ENCODE measurements around the gene VTA1.

VTA1 gene

GRCh38 chr6:142185641-142186040, 38.6 kb downstream of the VTA1 start:
- DNase-seq: no peak
- no peak for TF ChIP-seq POLR2A (IDR thresholded peaks at IDR 0.05; ENCODE audit: low read length)
- no peak for TF ChIP-seq GATA1 (IDR thresholded peaks at IDR 0.05; ENCODE audit: low read depth, low read length)

- no peak for DNase-seq
- TF ChIP-seq GATA1 (IDR thresholded peaks at IDR 0.05; ENCODE audit: low read depth, low read length) (no peak), POLR2A (IDR thresholded peaks at IDR 0.05; ENCODE audit: low read length) (no peak)
Observed at GRCh38 chr6:142187209-142187608, 40.1 kb downstream of the VTA1 start.

GRCh38 chr6:142188341-142188740, 41.3 kb downstream of the VTA1 start:
- DNase-seq: peak in 1 of 2 experiments; percentile 8

- DNase-seq: no peak
- no peak for TF ChIP-seq POLR2A (IDR thresholded peaks at IDR 0.05; ENCODE audit: low read length)
- TF ChIP-seq GATA1 (IDR thresholded peaks at IDR 0.05; ENCODE audit: low read depth, low read length): no peak
Observed at GRCh38 chr6:142189057-142189456, 42.0 kb downstream of the VTA1 start.

- DNase-seq: no peak
- TF ChIP-seq POLR2A (IDR thresholded peaks at IDR 0.05; ENCODE audit: low read length) (no peak), GATA1 (IDR thresholded peaks at IDR 0.05; ENCODE audit: low read depth, low read length) (no peak)
Observed at GRCh38 chr6:142192343-142192742, 45.3 kb downstream of the VTA1 start.

GRCh38 chr6:142193621-142194020, 46.6 kb downstream of the VTA1 start:
- no peak for DNase-seq
- TF ChIP-seq POLR2A (IDR thresholded peaks at IDR 0.05; ENCODE audit: low read length) (no peak), GATA1 (IDR thresholded peaks at IDR 0.05; ENCODE audit: low read depth, low read length) (no peak)

GRCh38 chr6:142195862-142196541, 48.9 kb downstream of the VTA1 start:
- DNase-seq: no peak
- TF ChIP-seq GATA1 (IDR thresholded peaks at IDR 0.05; ENCODE audit: low read depth, low read length): no peak
- no peak for TF ChIP-seq POLR2A (IDR thresholded peaks at IDR 0.05; ENCODE audit: low read length)

GRCh38 chr6:142200846-142201628, 54.0 kb downstream of the VTA1 start:
- DNase-seq: no peak
- TF ChIP-seq POLR2A (IDR thresholded peaks at IDR 0.05; ENCODE audit: low read length): no peak
- no peak for TF ChIP-seq GATA1 (IDR thresholded peaks at IDR 0.05; ENCODE audit: low read depth, low read length)

- no peak for TF ChIP-seq POLR2A (IDR thresholded peaks at IDR 0.05; ENCODE audit: low read length)
- peak; percentile 54 to 76 for DNase-seq
Observed at GRCh38 chr6:142207265-142207877, 60.3 kb downstream of the VTA1 start.

- DNase-seq: no peak
- TF ChIP-seq POLR2A (IDR thresholded peaks at IDR 0.05; ENCODE audit: low read length) (no peak), GATA1 (IDR thresholded peaks at IDR 0.05; ENCODE audit: low read depth, low read length) (no peak)
Observed at GRCh38 chr6:142210606-142211005, 63.5 kb downstream of the VTA1 start.

GRCh38 chr6:142213402-142213801, 66.3 kb downstream of the VTA1 start:
- TF ChIP-seq GATA1 (IDR thresholded peaks at IDR 0.05; ENCODE audit: low read depth, low read length) (no peak), POLR2A (IDR thresholded peaks at IDR 0.05; ENCODE audit: low read length) (no peak)
- no peak for DNase-seq

- DNase-seq: no peak
- no peak for TF ChIP-seq POLR2A (IDR thresholded peaks at IDR 0.05; ENCODE audit: low read length)
- no peak for TF ChIP-seq GATA1 (IDR thresholded peaks at IDR 0.05; ENCODE audit: low read depth, low read length)
Observed at GRCh38 chr6:142218446-142218845, 71.4 kb downstream of the VTA1 start.

GRCh38 chr6:142222022-142222421, 75.0 kb downstream of the VTA1 start:
- TF ChIP-seq GATA1 (IDR thresholded peaks at IDR 0.05; ENCODE audit: low read depth, low read length): no peak
- no peak for TF ChIP-seq POLR2A (IDR thresholded peaks at IDR 0.05; ENCODE audit: low read length)
- no peak for DNase-seq

GRCh38 chr6:142223938-142224337, 76.9 kb downstream of the VTA1 start:
- TF ChIP-seq POLR2A (IDR thresholded peaks at IDR 0.05; ENCODE audit: low read length): no peak
- DNase-seq: no peak

GRCh38 chr6:142225115-142225514, 78.1 kb downstream of the VTA1 start:
- no peak for DNase-seq

More at GRCh38 chr6:142225115-142225514, 78.1 kb downstream of the VTA1 start:
- TF ChIP-seq GATA1 (IDR thresholded peaks at IDR 0.05; ENCODE audit: low read depth, low read length): no peak
- no peak for TF ChIP-seq POLR2A (IDR thresholded peaks at IDR 0.05; ENCODE audit: low read length)

Measured in erythroblast (primary cell).